ENCODE results near the gene PPP3R2.
"Not testable (repeated sequence)": the region's sequence is repeated elsewhere in the genome, so short reads cannot be mapped to it uniquely, and the experiment has no call there.

Gene PPP3R2

GRCh38 chr9:101587332-101588043 is 7.3 kb downstream of the PPP3R2 start:
- no peak for DNase-seq

GRCh38 chr9:101586651-101587050 is 8.1 kb downstream of the PPP3R2 start:
- no peak for DNase-seq

GRCh38 chr9:101585740-101586139 is 9.0 kb downstream of the PPP3R2 start:
- no peak for DNase-seq

- DNase-seq: no peak
Measured at GRCh38 chr9:101582553-101582952, 12.2 kb downstream of the PPP3R2 start.

- no peak for DNase-seq
Measured at GRCh38 chr9:101579711-101580545, 14.8 kb downstream of the PPP3R2 start.

- DNase-seq: no peak
Measured at GRCh38 chr9:101578378-101578777, 16.4 kb downstream of the PPP3R2 start.

- no peak for DNase-seq
Measured at GRCh38 chr9:101574731-101575333, 19.9 kb downstream of the PPP3R2 start.

- DNase-seq: no peak
Measured at GRCh38 chr9:101572316-101572715, 22.5 kb downstream of the PPP3R2 start.

GRCh38 chr9:101571114-101571513 is 23.7 kb downstream of the PPP3R2 start:
- DNase-seq: no peak

- no peak for DNase-seq
Measured at GRCh38 chr9:101569741-101570501, 24.8 kb downstream of the PPP3R2 start.

- DNase-seq: no peak
Measured at GRCh38 chr9:101567725-101568350, 26.9 kb downstream of the PPP3R2 start.

GRCh38 chr9:101566904-101567724 is 27.7 kb downstream of the PPP3R2 start:
- DNase-seq: peak in 1 of 4 experiments; percentile 14

GRCh38 chr9:101564252-101564651 is 30.5 kb downstream of the PPP3R2 start:
- DNase-seq: no peak

GRCh38 chr9:101562966-101563365 is 31.8 kb downstream of the PPP3R2 start:
- no peak for DNase-seq

- no peak for DNase-seq
Measured at GRCh38 chr9:101561740-101562139, 33.0 kb downstream of the PPP3R2 start.

GRCh38 chr9:101549472-101550098 is 45.2 kb downstream of the PPP3R2 start:
- DNase-seq: not testable (repeated sequence)

GRCh38 chr9:101543098-101543735 is 51.6 kb downstream of the PPP3R2 start:
- DNase-seq: no peak

All from activated naive CD4-positive, alpha-beta T cell (primary cell).